ENCODE results near the gene GJB3. TPM values are rescaled to one million over a fixed set of nuclear protein-coding genes. Genes with fewer than 3 reads are reported as not detected.

The GJB3 gene
- total RNA-seq, 1 experiment from 2014 or later: 23.1 TPM

DNA sequence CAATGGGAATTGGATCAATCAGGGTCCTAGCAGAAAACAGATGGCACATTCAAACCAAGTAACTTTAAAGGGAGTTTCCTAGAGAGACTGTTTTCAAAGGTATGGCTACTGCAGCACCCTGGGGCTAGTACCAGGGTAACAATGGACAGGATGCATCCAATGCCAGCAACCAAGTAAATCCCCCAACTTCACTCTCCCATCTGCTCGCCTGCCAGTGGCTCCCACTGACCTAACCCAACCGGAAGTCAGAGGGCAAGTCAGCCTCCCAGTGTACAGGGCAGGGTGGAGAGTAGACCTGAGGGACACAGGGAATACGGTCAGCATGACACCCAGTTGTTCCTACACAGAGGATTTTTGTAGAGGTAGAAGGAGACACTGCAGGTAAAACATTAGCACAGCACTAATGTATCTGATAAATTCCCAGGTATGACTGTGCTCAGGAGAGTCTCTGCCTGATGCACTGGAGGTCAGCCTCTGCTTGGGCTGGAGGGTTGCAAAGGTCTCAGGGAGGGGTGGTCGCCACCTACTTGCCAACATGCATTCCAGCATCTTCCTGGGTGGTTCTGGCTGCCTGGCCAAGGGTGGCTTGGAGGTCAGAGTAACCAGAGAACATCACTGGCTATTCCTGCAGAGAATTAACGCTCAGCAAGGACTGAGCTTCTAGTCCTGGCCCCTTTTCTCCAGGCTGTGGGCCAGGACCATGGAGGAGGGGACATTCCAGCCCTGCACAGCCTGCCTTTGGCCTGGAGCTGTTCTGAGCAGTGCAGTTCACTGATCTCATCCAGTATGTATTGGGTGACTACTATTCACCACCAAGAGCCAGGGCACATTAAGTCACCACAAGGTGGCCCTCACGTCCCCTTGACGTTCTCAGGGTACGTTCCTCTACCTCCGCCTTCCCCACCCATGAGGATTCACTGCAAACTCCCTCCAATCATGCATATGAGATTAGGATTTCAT is 6.7 kb downstream of the GJB3 start:
- no peaks in the 10 kb centered on the region for H3K9me3 Mint-ChIP-seq (ENCODE audit: low read depth, unreplicated experiment)
- DNase-seq: no peak
- no peak overlapping the region for H3K4me3 Mint-ChIP-seq (ENCODE audit: low read depth, unreplicated experiment)
- H3K36me3 Mint-ChIP-seq (ENCODE audit: insufficient read depth, unreplicated experiment): peaks cover 28% of the 10 kb centered on the region
- H3K27ac Mint-ChIP-seq (ENCODE audit: unreplicated experiment): no peak overlapping the region
- peaks cover 23% of the 10 kb centered on the region for H3K4me1 Mint-ChIP-seq (ENCODE audit: low read depth, unreplicated experiment)
- CTCF ChIA-PET: interaction anchor here (1.4 kb wide), 2 partner anchors 45 to 65 kb away, joined by 4 to 6 read pairs; no protein-coding TSS in a partner anchor
- TF ChIP-seq, protein P1, sequence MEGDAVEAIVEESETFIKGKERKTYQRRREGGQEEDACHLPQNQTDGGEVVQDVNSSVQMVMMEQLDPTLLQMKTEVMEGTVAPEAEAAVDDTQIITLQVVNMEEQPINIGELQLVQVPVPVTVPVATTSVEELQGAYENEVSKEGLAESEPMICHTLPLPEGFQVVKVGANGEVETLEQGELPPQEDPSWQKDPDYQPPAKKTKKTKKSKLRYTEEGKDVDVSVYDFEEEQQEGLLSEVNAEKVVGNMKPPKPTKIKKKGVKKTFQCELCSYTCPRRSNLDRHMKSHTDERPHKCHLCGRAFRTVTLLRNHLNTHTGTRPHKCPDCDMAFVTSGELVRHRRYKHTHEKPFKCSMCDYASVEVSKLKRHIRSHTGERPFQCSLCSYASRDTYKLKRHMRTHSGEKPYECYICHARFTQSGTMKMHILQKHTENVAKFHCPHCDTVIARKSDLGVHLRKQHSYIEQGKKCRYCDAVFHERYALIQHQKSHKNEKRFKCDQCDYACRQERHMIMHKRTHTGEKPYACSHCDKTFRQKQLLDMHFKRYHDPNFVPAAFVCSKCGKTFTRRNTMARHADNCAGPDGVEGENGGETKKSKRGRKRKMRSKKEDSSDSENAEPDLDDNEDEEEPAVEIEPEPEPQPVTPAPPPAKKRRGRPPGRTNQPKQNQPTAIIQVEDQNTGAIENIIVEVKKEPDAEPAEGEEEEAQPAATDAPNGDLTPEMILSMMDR (IDR thresholded peaks at IDR 0.05; ENCODE audit: unreplicated experiment): peak; percentile 15
- intact Hi-C loops (cut with micrococcal nuclease; ENCODE audit: unreplicated experiment): loop anchor here (5.0 kb wide), 1 partner anchor 195 kb away; no protein-coding TSS in a partner anchor
- H3K27me3 Mint-ChIP-seq (ENCODE audit: unreplicated experiment): peaks cover 12% of the 10 kb centered on the region
- BruUV-seq (replicated peaks): no TSS peak

DNA sequence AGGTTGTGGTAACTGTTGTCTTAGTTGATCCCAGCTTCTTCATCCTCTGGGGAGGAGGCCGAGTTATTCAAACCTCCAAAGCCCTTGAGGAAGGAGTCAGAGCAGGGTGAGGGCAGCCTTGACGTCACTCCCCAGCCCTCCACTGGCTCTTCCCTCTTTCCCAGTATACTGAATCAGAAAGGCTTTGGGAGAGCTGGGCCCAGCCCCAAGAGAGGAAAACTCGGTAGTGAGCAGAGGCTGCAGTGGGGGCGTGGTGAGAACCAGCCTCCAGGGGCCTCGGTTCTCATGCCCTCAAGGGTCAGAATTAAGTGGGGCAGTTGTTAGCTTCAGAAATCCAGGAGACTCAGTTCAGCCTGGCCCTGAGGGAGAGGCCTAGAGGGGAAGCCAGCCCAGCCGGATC is 10.0 kb downstream of the GJB3 start:
- DNase-seq: no peak
- TF ChIP-seq, protein P1 (IDR thresholded peaks at IDR 0.05; ENCODE audit: unreplicated experiment): no peak
- Mint-ChIP-seq H3K4me3 (ENCODE audit: low read depth, unreplicated experiment) (no peak overlapping the region), H3K9me3 (ENCODE audit: low read depth, unreplicated experiment) (no peaks in the 10 kb centered on the region), H3K27ac (ENCODE audit: unreplicated experiment) (no peak overlapping the region), H3K4me1 (ENCODE audit: low read depth, unreplicated experiment) (peaks cover 10% of the 10 kb centered on the region), H3K27me3 (ENCODE audit: unreplicated experiment) (peaks cover 20% of the 10 kb centered on the region), H3K36me3 (ENCODE audit: insufficient read depth, unreplicated experiment) (peaks cover 8% of the 10 kb centered on the region)
- intact Hi-C loops (cut with micrococcal nuclease; ENCODE audit: unreplicated experiment): no loop called here
- CTCF ChIA-PET: no interaction called here
- no TSS peak for BruUV-seq (replicated peaks)

DNA sequence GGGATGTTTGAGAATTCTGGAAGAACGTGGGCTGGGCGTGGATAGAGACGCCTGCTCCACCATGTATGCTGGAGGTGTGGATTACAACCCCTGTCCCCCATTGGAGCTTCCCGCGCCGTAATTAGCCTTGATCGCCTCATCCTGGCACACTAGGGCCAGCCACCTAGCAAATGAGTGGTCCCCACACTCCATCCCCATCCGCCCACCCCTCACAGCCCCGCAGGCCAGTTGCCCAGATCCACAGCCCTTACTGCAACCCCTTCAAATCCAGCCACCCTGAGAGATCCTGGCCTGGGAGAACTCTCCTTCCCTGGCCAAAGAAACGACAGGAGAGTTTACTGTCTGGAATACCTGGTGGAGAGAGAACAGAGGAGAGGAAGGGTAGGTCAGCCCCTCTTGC is 11.4 kb downstream of the GJB3 start:
- Mint-ChIP-seq H3K36me3 (ENCODE audit: insufficient read depth, unreplicated experiment) (no peaks in the 10 kb centered on the region), H3K4me1 (ENCODE audit: low read depth, unreplicated experiment) (no peaks in the 10 kb centered on the region), H3K27ac (ENCODE audit: unreplicated experiment) (no peak overlapping the region), H3K4me3 (ENCODE audit: low read depth, unreplicated experiment) (no peak overlapping the region), H3K27me3 (ENCODE audit: unreplicated experiment) (peaks cover 34% of the 10 kb centered on the region), H3K9me3 (ENCODE audit: low read depth, unreplicated experiment) (no peaks in the 10 kb centered on the region)
- DNase-seq: no peak
- TF ChIP-seq, protein P1 (IDR thresholded peaks at IDR 0.05; ENCODE audit: unreplicated experiment): no peak
- intact Hi-C loops (cut with micrococcal nuclease; ENCODE audit: unreplicated experiment): no loop called here
- CTCF ChIA-PET: no interaction called here
- BruUV-seq (replicated peaks): no TSS peak

- H3K4me3 Mint-ChIP-seq (ENCODE audit: low read depth, unreplicated experiment): no peak within 1 kb of the TSS
- CTCF ChIA-PET: no interaction called here
- H3K27me3 Mint-ChIP-seq (ENCODE audit: unreplicated experiment): peaks cover 41% of the 10 kb centered on the region
- no peaks in the 10 kb centered on the region for H3K36me3 Mint-ChIP-seq (ENCODE audit: insufficient read depth, unreplicated experiment)
- H3K27ac Mint-ChIP-seq (ENCODE audit: unreplicated experiment): no peak within 1 kb of the TSS
- intact Hi-C loops (cut with micrococcal nuclease; ENCODE audit: unreplicated experiment): no loop called here
- no peaks in the 10 kb centered on the region for H3K4me1 Mint-ChIP-seq (ENCODE audit: low read depth, unreplicated experiment)
- TF ChIP-seq, protein P1 (IDR thresholded peaks at IDR 0.05; ENCODE audit: unreplicated experiment): no peak
- no TSS peak for BruUV-seq (replicated peaks)
- H3K9me3 Mint-ChIP-seq (ENCODE audit: low read depth, unreplicated experiment): no peaks in the 10 kb centered on the region
- DNase-seq: no peak
These were observed 12.1 kb downstream of the GJB3 start, which contains the start of gene GJA4 for GRCh38 chr1:34792868-34793727. GJA4 (plus strand) TSS chr1:34792999; CDS start chr1:34794214, 1,215 bp downstream.
